ENCODE data around the gene ZBTB16. TPM values are rescaled to one million over a fixed set of nuclear protein-coding genes. Genes with fewer than 3 reads are reported as not detected.

Gene ZBTB16
- total RNA-seq, 4 donors from 2014 or later, result 10.4 to 137 (median 18.8) TPM

DNA sequence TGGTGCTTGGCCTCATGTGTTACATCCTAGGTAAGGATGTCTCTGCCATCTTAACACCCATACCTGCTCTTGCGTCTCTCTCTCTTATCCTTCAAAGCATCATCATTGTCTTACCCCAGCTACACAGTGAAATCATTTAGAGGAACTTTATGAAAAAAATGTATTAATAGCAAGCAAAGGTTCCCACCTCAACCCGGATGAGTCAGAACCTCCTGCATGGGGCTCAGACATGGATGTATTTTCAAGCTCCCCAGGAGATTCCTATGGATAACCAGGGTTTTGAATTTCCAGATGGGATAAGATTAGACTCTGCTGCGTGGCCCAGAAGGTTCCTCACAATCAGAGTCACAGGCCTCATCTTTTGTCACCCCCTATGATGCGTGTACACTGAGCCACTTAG lies 147.6 kb downstream of the ZBTB16 start:
- TF ChIP-seq, protein P1, sequence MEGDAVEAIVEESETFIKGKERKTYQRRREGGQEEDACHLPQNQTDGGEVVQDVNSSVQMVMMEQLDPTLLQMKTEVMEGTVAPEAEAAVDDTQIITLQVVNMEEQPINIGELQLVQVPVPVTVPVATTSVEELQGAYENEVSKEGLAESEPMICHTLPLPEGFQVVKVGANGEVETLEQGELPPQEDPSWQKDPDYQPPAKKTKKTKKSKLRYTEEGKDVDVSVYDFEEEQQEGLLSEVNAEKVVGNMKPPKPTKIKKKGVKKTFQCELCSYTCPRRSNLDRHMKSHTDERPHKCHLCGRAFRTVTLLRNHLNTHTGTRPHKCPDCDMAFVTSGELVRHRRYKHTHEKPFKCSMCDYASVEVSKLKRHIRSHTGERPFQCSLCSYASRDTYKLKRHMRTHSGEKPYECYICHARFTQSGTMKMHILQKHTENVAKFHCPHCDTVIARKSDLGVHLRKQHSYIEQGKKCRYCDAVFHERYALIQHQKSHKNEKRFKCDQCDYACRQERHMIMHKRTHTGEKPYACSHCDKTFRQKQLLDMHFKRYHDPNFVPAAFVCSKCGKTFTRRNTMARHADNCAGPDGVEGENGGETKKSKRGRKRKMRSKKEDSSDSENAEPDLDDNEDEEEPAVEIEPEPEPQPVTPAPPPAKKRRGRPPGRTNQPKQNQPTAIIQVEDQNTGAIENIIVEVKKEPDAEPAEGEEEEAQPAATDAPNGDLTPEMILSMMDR (IDR thresholded peaks at IDR 0.05), result no peak
- no peak for TF ChIP-seq POLR2A (IDR thresholded peaks at IDR 0.05)
- no peak overlapping the region for H3K4me3 ChIP-seq
- peaks cover 0 to 44% (median under 1%) of the 10 kb centered on the region in 3 donors for H3K4me1 ChIP-seq
- H3K27me3 ChIP-seq, result no peaks in the 10 kb centered on the region
- intact Hi-C loops (cut with DNase I), result no loop called here
- H3K9me3 ChIP-seq, result no peaks in the 10 kb centered on the region
- no peak overlapping the region for H3K27ac ChIP-seq
- 75 to 94% methylated on average over 4 of the region's 4 CpGs for WGBS, 2 donors
- peaks cover 0 to 79% (median 0%) of the 10 kb centered on the region in 3 donors for H3K36me3 ChIP-seq
- no peak for DNase-seq

DNA sequence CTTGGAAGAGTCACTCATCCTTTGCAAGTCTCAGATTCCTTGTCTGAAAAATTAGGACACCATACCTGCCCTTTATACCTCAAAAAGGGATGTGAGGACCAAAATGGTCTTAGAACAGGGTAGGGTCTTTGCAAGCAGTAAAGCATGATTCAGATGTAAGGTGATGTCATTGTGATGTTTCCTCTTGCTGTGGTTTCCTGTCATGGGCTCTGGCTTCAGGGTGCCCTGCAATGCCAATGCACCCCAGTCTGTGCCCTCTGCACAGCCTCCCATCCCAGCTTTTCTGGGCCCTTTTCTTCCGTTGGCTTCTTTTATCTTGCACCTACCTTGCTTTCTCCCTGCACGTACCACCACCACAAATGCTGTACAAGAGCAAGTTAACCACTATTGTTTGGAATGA lies 148.9 kb downstream of the ZBTB16 start:
- Histone ChIP-seq H3K4me1 (peaks cover 0 to 39% (median 0%) of the 10 kb centered on the region in 3 donors), H3K4me3 (no peak overlapping the region), H3K36me3 (peaks cover 0 to 85% (median 0%) of the 10 kb centered on the region in 3 donors), H3K27ac (no peak overlapping the region), H3K27me3 (no peaks in the 10 kb centered on the region), H3K9me3 (no peaks in the 10 kb centered on the region)
- TF ChIP-seq POLR2A (IDR thresholded peaks at IDR 0.05), result no peak
- TF ChIP-seq, protein P1 (IDR thresholded peaks at IDR 0.05), result no peak
- intact Hi-C loops (cut with DNase I), result no loop called here
- no peak for DNase-seq
- WGBS, 2 donors, result 77 to 88% methylated on average over 1 to 2 of the region's 2 CpGs

DNA sequence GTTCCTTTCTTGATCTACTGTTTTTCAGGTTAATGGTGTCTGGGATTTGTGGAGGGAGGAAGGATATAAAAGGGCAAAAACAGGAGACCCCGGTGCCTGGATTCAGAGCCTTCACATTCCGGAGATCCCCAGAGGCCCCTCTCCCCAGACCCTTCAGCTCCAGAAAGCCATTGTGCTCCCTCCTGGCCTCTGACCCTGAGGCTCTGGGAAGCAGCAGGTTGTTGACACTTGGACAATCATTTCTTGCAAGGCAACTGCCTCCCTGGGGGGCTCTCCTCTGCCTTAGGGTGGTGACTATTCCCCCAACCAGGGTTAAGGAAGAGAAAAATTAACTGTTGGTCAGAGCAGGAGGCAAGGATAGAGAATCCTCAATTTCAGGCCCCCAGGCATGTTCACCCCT lies 149.8 kb downstream of the ZBTB16 start:
- Histone ChIP-seq H3K36me3 (peaks cover 0 to 82% (median 0%) of the 10 kb centered on the region in 3 donors), H3K27me3 (no peaks in the 10 kb centered on the region), H3K27ac (no peak overlapping the region), H3K9me3 (no peaks in the 10 kb centered on the region), H3K4me3 (no peak overlapping the region), H3K4me1 (peaks cover 0 to 36% (median 0%) of the 10 kb centered on the region in 3 donors)
- TF ChIP-seq, protein P1 (IDR thresholded peaks at IDR 0.05), result no peak
- no peak for TF ChIP-seq POLR2A (IDR thresholded peaks at IDR 0.05)
- no peak for DNase-seq
- WGBS, 2 donors, result 68 to 80% methylated on average over 2 of the region's 2 CpGs
- intact Hi-C loops (cut with DNase I), result no loop called here

DNA sequence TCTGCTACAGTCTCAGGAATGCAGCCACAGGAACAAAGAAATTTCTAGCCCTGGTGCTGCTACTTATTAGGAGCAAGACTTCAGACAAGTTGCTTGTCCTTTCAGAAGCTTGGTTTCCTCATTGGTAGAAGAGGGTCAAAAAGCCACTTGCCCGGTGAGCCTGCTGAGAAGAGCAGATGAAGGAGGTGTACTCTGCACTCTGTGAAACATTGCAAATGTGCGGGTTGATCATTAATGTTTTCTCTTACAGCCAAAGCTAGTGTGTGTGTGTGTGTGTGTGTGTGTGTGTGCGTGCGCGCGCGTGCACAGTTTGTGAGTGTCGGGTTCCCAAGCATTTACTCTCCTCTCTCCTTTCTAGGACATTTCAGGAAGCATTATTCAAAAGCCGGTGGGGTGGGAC lies 150.4 kb downstream of the ZBTB16 start:
- peaks cover 0 to 36% (median 0%) of the 10 kb centered on the region in 3 donors for H3K4me1 ChIP-seq
- peaks cover 0 to 76% (median 0%) of the 10 kb centered on the region in 3 donors for H3K36me3 ChIP-seq
- H3K27me3 ChIP-seq, result no peaks in the 10 kb centered on the region
- H3K27ac ChIP-seq, result no peak overlapping the region
- intact Hi-C loops (cut with DNase I), result no loop called here
- no peak for TF ChIP-seq POLR2A (IDR thresholded peaks at IDR 0.05)
- TF ChIP-seq, protein P1 (IDR thresholded peaks at IDR 0.05), result no peak
- no peaks in the 10 kb centered on the region for H3K9me3 ChIP-seq
- DNase-seq, result no peak
- WGBS, 2 donors, result 82% methylated on average over 9 of the region's 9 CpGs
- no peak overlapping the region for H3K4me3 ChIP-seq

DNA sequence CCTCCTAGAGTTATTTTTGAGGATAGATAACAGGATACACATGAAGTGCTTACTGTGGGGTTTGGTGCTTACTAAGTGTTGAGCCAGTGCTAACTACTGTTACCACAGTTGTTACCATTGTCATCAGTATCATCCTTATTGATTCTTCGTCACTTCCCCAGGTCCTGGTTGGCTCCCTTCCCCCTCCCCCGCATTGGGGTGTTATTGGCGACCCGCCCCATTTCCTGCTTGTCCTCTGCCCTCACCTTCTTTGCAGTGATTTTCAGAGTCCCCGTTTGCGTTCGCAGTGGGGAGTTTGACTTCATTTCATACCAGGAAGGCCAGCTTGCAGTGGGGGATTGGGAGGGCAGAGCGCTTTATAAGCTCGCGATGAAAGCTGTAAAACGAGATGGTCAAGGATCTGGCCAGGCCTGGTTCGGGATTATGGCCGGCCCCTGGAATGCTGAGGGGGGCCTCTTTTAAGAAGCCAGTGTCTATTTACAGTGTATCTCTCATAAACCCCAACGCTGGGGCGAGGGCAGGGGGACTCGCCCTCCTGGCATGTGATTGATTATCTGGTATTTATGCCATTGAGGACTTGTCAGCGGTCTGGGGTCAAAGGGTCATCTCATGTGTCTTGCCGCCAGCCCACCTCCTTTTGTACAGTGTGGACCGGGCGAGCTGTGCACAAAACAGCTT lies 152.1 kb downstream of the ZBTB16 start:
- H3K27ac ChIP-seq, result no peak overlapping the region
- TF ChIP-seq, protein P1 (IDR thresholded peaks at IDR 0.05), result no peak
- TF ChIP-seq POLR2A (IDR thresholded peaks at IDR 0.05), result no peak
- no peaks in the 10 kb centered on the region for H3K27me3 ChIP-seq
- 80 to 81% methylated on average over 18 to 19 of the region's 20 CpGs for WGBS, 2 donors
- H3K4me1 ChIP-seq, result peaks cover 0 to 45% (median 7%) of the 10 kb centered on the region in 3 donors
- H3K9me3 ChIP-seq, result no peaks in the 10 kb centered on the region
- H3K4me3 ChIP-seq, result no peak overlapping the region
- intact Hi-C loops (cut with DNase I), result no loop called here
- no peak for DNase-seq
- peaks cover 0 to 72% (median 0%) of the 10 kb centered on the region in 3 donors for H3K36me3 ChIP-seq

All from esophagus squamous epithelium (tissue), 5 donors.